ENCODE measurements around the gene JMJD4.

JMJD4 gene

DNA sequence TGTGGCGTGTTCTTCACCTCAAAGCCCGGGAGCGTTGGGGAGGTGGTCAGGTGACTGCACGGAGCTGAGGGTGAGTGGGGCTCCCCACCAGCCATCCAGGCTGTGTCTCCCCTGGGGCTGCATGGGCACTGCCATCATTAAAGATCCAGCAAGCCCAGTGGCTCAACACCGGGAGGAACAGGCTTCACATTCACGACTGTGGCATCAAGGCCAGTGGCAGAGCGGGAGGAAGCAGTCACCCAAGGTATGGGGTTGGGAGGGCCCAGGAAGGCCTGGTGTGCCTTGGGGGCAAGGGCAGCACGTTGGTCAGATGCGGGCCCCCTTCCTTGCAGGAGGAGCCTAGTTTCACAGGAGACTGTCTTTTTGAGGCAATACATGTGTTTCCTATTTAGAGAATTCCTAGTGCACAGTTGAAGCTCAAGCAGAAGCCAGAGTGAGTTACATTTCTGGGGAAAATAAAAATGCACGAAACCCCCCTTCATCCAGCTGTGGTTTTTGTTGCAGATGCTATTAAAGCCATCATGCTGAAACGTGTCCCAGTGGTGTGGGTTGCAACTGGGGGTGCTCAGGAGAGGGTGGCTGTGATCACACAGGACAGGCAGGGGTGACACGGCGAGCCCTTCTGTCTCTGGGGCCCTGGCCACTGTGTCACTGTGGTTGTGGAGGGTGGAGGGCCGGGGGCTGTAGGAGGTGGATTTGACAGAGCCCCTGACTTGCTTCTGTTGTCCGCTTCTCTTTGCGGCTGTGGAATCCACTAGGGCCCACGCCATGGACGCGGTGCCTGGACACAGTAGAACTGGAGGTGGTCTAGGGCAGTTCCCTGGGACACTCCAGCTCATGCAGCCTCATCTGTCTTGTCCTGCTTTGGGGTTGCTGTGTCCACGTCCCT lies 34.2 kb upstream of the JMJD4 start:
- DNase-seq (ENCODE audit: low spot score) (no peak), FAIRE-seq (no peak)

DNA sequence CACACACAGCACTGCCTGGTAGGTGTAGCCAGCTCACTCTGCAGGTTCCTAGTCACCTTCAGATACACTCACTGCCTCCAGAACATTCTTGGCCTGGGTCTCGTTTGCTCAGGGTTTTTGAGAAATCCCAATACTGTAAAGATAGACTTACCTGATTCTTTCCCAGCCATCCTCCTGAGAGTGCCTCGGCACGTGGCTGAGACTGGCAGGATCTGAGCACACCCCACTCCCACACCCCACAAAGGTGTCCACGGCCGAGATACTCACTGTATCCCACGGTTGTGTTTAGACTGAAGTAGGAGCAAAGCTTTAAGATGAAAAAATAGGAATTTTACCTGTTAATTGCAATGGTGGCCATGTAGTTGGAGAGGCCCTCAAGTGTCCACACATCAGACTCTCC lies 33.5 kb upstream of the JMJD4 start:
- DNase-seq (ENCODE audit: low spot score) (no peak), FAIRE-seq (no peak)

DNA sequence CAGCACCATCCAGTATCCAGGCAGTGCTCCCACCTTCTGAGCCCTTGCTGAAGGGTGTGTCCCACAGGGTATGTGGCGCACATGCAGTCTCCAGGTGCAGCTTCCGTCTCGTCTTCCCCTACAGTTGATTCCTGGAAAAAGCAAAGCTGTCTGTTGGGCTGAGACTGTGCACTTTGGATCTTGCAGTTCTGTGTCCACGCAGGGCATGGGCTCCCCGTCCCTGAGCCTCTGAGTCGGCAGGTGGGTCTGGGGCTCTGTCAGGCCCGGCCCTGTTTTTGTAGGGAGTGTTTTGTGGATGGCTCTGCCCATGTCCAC lies 33.0 kb upstream of the JMJD4 start:
- DNase-seq (ENCODE audit: low spot score) (no peak), FAIRE-seq (no peak)

DNA sequence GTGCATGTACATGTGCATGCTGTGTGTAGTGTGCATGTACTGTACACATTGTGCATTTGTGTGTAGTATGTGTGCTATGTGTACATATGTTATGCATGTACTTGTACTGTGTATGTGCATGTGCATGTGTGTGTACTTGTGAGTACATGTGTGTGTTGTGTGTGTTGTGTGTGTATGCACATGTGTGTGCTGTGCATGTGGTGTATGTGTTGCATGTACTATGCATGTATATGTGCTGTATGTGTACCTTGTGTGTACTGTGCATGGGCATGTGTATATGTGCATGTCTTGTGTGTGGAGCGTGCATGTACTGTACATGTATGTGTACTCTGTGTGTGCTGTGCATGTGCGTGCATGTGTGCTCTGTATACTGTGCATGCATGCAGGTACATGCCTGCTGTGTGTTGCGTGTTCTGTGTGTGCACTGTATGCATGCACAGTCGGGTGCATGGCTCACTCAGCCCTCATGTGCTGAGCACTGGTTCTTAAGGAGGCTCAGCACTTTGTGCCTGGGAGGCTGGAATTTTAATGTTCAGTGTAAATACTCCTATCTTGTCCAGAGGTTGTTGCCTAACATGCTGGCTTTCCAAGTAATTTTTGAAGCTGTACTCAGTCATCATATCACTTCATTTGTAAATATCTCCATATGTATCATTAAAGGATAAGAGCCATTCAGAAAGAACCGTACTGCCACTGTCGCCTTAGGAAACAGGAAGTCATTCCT lies 32.5 kb upstream of the JMJD4 start:
- FAIRE-seq (no peak), DNase-seq (ENCODE audit: low spot score) (no peak)

DNA sequence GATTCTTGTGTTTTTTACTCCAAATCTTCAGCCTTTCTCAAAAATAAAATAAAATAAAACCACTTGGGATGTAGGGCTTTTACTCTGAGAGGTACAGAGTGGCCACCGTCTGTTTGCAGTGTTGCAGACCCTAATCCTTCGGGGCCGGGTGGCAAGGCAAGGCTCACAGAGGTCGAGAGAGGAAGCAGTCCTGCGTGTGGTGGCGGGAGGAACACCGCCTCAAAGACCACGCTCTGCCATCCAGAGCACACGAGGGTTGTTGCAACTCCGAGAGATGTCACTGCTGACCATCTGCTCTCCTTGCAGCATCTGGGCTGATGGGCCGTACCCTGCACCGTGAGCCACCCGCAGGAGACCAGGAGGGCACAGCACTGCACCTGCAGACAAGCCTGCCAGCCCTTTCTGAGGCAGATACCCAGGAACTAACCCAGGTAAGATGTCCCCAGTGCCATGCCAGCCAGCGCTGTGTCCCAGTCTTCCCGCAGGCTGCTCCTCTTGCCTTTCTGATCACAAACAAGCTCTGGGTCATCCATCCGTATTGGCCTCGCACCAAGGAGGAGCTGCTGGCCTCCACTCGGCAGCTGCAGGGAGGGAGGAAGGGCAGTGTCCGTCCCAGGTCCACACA lies 31.7 kb upstream of the JMJD4 start:
- DNase-seq (ENCODE audit: low spot score) (no peak), FAIRE-seq (no peak)

DNA sequence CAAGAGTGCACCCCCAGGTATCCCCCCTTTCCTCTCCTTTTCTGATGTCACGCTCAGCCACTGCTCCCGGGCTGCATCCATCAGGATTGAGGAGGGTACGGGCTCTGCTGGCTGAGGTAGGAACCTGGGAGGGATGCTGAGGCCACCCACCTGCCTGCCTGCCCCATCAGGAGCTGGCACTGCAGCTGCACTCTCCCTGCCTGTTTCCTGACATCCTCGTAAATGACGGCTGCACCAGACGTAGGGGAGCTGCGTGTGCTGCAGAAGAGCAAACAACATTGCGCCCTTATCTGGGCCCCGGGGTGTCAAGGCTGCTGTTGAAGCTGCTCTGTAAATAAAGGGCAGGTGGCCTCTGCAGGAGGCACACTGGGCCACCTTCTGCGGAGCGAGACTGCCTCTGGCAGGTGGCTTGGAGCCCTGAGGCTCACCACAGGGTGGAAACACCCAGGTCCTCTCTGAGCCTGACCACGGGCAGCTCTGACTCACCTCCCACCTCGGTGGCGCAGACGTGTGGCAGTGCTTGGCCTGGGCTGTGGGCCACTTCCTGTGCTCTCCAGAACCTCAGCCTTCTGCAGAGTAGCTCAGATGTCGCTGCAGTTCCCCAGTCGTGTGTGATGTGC lies 31.0 kb upstream of the JMJD4 start:
- FAIRE-seq: peak; percentile 20
- DNase-seq (ENCODE audit: low spot score): peak; percentile 56

DNA sequence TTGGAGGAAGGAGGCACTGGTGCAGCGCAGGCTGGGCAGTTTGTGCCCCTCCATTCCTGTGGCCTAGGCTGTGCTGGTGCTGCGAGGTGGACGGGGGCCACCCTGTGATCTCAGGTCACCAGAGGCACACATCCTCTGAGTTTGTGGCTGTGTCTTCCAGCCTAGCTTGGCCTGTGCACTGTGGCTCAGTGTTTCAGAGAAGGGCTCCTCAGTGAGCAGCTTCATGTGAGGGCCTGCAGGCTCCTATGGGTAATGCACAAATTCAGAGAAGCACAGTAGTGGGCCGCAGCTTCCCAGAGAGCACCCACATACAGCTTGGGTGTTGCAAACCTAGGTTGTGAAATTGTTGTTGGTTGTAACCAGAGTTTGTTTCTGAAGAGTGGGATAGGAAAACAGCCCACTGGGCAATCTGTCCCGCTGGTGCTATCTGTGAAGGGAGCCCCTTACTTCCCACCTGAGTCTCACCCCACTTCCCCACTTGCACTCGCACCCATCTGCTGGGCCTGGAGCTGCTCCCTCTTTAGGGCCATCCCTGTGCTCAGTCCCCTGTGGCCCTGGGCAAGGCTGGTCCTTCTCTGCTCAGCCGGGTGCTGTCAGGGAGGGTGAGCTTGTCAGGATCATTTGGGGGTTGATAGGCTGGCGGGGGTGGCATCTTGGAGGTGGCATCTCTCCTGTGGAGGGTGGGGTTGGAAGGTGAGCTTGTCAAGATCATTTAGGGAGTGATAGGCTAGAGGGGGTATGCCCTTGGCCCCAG lies 30.3 kb upstream of the JMJD4 start:
- FAIRE-seq (no peak), DNase-seq (ENCODE audit: low spot score) (no peak)

DNA sequence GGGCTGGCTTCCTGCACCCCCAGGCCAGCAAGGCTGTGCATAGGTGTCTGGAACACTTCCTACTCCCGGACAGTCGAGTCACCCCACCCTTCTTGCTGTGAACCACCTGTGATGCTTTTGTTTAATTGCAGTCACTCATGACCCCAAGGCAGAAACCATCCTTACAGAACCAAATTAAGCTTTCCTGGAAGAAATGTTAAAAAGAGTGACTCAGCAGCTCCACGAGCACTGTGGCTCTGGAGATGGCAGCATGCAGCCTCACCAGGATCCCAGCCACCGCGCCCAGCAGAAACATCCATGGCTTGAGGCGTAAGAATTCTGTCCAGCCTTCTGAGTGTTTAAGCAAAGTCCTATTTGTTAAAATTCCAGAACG lies 28.9 kb upstream of the JMJD4 start:
- FAIRE-seq (no peak), DNase-seq (ENCODE audit: low spot score) (no peak)

DNA sequence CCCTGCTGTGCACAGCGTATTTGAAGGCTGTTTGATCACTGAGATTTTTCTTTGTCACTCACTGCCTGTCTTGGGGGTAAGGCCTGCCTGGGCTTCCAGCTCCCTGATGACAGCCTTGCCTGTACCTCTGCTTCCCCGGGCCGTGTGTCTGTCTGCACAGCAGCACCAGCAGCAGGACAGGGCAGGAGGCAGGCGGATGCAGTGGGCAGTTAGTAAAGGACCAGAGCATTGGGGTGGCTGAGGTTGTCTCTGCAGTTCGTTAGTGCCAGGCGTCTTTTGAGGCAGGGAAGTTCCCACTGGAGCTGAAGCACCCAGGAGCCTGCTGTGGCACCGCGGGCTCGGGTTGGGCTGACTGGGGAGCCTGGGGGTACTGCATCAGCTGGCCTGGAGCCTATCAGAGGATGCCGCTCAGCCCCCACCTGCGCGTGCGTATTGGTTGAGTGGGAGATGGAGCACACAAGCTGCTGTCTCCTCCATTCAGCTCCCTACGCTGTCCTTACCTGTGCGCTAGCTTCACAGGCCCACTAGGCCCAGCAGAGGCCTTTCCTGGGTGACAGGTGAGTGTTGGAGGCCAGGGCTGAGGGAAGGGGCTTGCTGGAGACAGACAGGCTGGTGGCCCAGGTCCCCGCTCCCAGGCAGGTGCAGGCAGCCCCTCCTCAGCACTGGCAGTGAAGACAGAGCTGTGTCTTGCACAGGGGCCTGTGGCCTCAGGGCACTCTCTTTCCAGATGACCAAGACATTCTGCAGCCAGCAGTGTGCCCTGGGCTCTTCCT lies 28.3 kb upstream of the JMJD4 start:
- DNase-seq (ENCODE audit: low spot score) (no peak), FAIRE-seq (no peak)

DNA sequence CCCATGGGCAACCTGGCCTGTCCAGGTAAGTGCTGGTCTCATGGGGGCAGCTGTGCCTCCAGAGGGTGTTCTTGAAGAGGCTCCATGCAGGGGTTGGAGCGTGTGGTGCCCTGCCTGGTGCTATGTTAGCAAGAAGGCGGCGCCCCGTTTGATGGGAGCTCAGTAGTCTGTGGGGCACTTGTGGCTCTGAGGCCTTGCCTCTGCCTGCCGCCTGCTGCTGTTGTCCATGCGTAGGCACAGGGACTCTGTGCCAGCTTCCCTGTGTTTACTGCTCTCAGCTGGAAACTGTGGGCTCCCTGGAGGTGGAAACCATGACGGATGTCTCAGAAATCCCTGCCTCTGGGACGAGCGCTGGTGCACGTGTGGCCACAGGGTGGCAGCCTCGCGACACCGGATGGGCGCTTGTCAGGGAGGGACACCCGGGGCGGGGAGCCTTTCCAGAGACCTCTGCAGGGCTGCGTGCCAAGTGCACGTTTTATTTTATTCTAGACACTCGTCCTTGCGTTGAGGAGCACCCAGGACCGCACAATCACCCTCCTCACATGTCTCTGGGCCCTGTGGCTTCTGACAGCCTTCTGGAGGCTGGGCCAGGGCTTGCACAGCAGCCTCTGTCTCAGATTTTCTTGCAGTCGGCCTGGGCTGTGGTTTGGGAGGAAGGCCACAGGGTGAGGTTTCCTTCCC lies 27.3 kb upstream of the JMJD4 start:
- FAIRE-seq: peak; percentile 7
- DNase-seq (ENCODE audit: low spot score): peak; percentile 67

DNA sequence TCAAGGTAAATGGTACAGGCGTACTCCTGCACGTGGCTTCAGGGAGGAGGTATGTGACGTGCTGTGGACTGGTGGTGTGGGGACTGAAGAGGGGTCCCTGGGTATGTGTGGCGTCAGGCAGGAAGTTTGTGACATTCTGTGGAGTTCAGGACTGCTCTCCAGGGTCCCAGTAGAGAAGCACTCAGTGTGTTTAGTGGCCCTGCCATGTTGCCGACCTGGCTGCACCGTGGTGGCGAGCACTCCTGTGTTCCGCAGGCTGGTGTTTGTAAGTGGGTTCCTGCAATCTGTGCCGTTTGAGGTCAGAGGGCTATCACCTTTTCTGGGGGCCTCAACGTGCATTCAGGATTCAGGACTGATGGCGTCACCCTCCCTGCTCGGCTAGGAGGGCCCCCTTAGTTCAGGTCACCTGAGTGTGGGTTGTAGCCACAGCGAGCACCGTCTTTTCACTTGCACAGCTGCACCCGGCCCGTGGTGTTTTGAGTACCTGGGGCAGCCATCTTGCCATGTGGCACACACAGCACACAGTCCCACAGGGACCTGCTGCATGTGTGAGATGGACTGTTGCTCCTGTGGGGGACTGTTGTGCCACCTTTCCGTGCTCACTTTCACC lies 26.6 kb upstream of the JMJD4 start:
- FAIRE-seq: no peak
- no peak for DNase-seq (ENCODE audit: low spot score)

DNA sequence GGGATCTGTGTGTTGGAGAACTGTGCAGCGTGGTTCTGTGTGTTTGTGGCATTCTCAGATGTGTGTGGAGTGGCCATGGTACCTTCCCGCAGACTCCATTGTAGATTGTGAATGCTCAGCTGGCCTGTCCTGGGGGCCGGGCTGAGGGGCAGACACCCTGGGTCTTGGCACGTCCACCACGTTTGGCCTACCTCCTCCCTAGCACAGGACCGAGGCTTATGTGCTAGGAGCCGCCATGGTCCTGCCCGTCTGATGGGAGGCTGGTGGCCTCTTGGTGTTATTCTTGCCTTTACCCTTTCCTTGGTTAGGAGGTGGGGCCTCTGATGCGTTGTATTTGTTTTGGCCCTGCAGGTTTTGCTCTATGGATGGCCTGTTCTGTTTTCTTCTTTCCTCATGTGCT lies 25.3 kb upstream of the JMJD4 start:
- no peak for FAIRE-seq

DNA sequence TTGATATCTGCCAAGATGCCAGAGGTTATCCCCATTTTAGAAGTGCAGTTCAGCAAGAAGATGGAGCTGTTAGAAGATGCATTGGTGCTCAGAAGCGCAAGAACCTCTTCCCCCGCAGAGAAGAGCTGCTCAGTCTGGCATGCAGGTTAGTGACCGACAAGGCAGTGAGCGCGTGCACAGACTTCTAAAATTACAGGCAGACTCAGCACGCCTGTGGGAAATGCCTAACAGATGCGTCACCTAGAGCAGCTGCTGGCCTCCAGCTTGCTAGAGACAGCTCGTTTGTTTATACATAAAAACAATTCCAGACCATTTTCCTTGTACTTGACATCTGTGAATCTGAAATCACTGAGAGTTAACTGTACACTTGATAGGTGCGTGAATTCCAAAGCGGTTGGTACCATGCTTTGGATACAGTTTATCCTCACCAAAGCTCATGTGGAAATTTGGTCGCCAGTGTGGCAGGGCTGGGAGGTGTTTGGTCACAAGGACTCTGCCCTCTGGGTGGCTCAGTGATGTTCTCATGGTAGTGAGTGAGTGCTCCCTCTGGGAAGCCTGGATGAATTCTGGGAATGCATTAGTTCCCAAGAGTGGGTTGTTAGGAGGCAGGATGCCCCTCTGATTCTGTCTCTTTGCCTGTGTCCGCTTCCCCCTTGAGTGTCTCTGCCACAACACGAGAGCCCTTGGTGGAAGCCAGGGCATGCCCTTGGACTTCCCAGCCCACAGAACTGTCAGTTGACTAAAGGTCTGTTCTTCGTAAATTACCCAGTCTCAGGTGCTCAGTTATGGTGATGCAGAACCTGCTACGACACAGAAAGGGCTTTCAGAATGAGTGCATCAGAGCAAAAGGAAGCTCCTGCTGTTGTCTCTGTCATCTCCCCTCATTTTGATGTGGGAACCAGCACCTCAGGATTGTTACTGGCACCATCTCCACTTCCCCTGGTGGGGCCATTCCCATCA lies 24.5 kb upstream of the JMJD4 start:
- DNase-seq (ENCODE audit: low spot score) (peak; percentile 70), FAIRE-seq (no peak)

More for the DNA sequence above, 25.3 kb upstream of the JMJD4 start:
- no peak for DNase-seq (ENCODE audit: low spot score)

DNA sequence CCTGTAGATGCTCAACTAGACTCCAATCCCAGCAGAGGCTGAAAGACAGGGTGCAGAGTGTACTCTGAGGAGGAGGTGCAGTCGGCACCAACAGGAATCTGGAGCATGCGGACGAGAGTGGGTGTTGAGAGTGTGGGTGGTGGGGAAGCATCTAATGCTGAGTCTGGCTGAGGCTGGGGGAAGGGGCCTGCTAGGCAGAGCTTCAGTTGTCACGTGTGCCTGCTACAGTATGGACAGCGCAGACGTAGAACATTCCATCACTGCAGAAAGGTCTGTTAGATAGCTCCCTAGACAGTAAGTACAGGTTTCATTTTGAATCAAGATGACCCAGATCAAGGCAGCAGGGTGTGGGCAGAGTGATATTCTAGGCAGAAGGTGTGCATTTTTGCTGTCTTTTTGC lies 23.3 kb upstream of the JMJD4 start:
- no peak for FAIRE-seq
- DNase-seq (ENCODE audit: low spot score): no peak

DNA sequence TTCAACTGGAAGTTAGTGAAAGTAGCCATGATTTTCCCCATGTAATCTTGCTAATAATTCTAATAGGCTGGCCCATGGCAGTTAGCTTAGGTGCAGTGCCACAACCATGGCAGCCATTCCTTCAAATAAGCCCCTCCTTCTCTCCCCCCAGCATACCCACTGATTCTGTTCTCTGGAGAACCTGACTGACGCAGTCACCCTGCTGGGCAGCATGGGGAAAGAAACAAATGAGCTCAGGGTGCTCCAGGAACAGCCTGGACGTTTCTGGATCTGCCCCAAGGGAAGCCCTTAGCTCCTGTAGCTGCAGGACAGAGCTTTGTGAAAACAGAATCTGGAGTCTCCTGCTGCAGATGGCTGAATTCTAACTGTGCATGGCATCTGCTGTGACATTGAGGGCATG lies 22.7 kb upstream of the JMJD4 start:
- DNase-seq (ENCODE audit: low spot score) (no peak), FAIRE-seq (no peak)

DNA sequence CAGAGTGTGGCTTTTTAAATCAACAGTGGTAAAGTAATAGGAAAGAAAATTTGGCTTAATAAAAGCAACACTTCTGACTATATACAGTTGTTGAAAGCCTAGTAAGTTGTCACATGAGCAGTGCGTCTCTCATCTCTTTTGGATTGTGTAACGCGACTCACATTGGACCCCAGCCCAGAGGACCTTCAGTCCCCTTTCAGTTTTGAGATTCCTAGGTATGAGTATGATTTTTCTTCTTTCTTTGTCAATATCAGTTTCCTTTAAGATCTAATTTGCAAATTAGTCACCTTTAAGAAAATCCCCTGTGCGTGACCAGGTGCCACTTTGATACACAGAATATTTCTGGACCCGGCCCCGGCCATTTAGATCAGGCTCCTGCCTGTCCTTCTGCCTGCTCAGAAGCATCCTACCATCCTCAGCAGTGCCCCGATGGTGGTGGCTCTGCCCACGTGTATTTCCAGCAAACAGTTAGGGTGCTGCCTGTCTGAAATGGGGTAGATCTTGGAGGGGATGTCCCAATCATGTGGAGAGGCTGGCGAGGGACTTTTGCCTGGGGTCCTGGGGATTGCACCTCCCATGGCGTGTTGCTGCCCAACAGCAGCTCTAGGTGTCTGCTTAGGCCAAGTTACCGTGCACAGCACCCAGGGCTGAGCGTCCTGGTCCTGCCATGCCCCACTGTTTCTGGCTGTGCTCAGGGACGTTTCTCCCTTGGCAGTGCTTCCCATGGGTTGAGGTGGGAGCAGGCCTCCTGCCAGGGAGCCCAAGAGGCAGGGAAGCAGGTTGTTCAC lies 21.3 kb upstream of the JMJD4 start:
- FAIRE-seq (no peak), DNase-seq (ENCODE audit: low spot score) (no peak)

DNA sequence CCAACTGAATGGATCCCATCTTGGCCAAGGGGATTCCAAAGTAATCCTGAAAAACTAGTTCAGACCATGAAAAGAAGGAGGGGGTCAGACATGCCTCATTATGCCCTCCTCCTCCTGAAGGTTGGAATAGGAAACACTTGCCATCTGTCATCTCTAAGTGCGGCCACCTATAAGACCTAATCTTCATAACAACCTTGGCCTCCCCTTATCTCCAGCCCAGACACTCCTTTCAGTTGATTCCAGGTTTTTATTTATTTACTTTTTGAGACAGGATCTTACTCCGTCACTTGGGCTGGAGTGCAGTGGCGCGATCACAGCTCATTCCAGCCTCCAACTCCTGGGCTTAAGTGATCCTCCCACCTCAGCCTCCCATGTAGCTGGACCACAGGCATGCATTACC lies 19.9 kb upstream of the JMJD4 start:
- FAIRE-seq (no peak), DNase-seq (ENCODE audit: low spot score) (no peak)

Measured in RCC 7860 (cell line).